Thyroid gland (tissue), 4 donors: Measurements from ENCODE around the gene CCDC3. TPM values are rescaled to one million over a fixed set of nuclear protein-coding genes. Genes with fewer than 3 reads are reported as not detected.

Experiments used
- DNase-seq, 2 donors: peaks; one replicate each; pipeline ENCODE4 v3.0.0-alpha.2; 2019
- H3K27ac ChIP-seq, 3 donors: fragments of 200-600 bp; sonication (generic); 1 replicate in 2 of 3; 2 replicates in 1 of 3; pipeline ENCODE4 v1.5.1; 2016 to 2019; ENCODE audit warnings: mild to moderate bottlenecking in 1 of 3, moderate library complexity in 1 of 3
- H3K27me3 ChIP-seq: fragments of 200-600 bp; sonication (generic); one replicate; pipeline ENCODE4 v1.5.1; 2019
- H3K36me3 ChIP-seq, 2 donors: fragments of 200-600 bp; sonication (generic); one replicate each; pipeline ENCODE4 v1.5.1; 2016 to 2019
- H3K4me1 ChIP-seq, 2 donors: fragments of 200-600 bp; sonication (generic); one replicate each; pipeline ENCODE4 v1.5.1; 2017 to 2019
- H3K4me3 ChIP-seq, 3 donors: fragments of 200-600 bp; sonication (generic); replicated peaks in 1 of 3; 1 replicate in 2 of 3; 2 replicates in 1 of 3; pipeline ENCODE4 v1.5.1; 2016; ENCODE audit warnings: mild to moderate bottlenecking in 1 of 3
- H3K9me3 ChIP-seq: fragments of 200-600 bp; sonication (generic); one replicate; pipeline ENCODE4 v1.5.1; 2017
- POLR2A ChIP-seq, 2 donors: fragments of 450-650 bp; IDR thresholded peaks; one replicate each; pipeline ENCODE4 v1.6.1; 2017; ENCODE audit warnings: antibody characterized with exemption in 2 of 2, mild to moderate bottlenecking in 2 of 2, moderate library complexity in 1 of 2
- WGBS, 2 donors: methylation state at CpG; one replicate each; pipeline ENCODE4 v1.1.5; 2017; 5-methylcytosine and 5-hydroxymethylcytosine counted together
- intact Hi-C: fragments of 100-400 bp; cut with DNase I; formaldehyde crosslinking; loops from one replicate; pipeline ENCODE4 v1.15.1; 2023
- total RNA-seq, 4 donors: library from RNA; depleted of rRNA; stranded (reverse); fragments of >200 nt; gene quantifications; one replicate each; pipeline ENCODE4 v1.2.3, GENCODE V29; 2016
- TF ChIP-seq, protein P1 (sequence below), 6 experiments: fragments of 200-600 bp in 3 of 6; fragments of 450-650 bp in 3 of 6; sonication (generic) in 3 of 6; IDR thresholded peaks; one replicate each; pipeline ENCODE4 v1.5.1; 2016 to 2019; ENCODE audit warnings: antibody characterized with exemption in 6 of 6, mild to moderate bottlenecking in 2 of 6, inconsistent platforms in 1 of 6, moderate library complexity in 1 of 6

The CCDC3 gene
- total RNA-seq, 4 donors from 2014 or later, result 4.7 to 18.7 (median 7.3) TPM

DNA sequence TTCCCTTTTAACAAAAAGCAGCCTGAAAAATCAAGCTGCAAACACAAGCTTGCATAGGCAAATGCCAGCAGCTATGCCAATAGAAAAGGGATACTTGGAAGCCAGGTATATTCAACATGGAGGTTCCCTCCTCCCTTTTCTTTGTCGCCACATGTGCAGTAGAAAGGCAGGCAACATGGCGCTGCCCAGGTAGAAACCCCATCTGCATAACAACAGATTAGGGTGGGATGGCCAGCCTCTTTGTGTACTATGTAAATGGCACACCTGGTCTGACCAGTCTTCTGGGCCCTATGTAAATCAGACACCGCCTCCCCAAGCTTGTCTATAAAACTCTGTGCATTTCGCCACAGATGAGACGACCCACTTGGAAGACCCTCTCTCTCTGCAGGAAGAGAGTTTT is 58.1 kb downstream of the CCDC3 start:
- Histone ChIP-seq H3K4me1 (no peaks in the 10 kb centered on the region), H3K36me3 (no peaks in the 10 kb centered on the region), H3K9me3 (no peaks in the 10 kb centered on the region), H3K27me3 (no peaks in the 10 kb centered on the region), H3K4me3 (no peak overlapping the region), H3K27ac (no peak overlapping the region)
- 76 to 97% methylated on average over 5 of the region's 5 CpGs for WGBS, 2 donors
- no peak for DNase-seq
- no peak for TF ChIP-seq POLR2A (IDR thresholded peaks at IDR 0.05)
- TF ChIP-seq, protein P1, sequence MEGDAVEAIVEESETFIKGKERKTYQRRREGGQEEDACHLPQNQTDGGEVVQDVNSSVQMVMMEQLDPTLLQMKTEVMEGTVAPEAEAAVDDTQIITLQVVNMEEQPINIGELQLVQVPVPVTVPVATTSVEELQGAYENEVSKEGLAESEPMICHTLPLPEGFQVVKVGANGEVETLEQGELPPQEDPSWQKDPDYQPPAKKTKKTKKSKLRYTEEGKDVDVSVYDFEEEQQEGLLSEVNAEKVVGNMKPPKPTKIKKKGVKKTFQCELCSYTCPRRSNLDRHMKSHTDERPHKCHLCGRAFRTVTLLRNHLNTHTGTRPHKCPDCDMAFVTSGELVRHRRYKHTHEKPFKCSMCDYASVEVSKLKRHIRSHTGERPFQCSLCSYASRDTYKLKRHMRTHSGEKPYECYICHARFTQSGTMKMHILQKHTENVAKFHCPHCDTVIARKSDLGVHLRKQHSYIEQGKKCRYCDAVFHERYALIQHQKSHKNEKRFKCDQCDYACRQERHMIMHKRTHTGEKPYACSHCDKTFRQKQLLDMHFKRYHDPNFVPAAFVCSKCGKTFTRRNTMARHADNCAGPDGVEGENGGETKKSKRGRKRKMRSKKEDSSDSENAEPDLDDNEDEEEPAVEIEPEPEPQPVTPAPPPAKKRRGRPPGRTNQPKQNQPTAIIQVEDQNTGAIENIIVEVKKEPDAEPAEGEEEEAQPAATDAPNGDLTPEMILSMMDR (IDR thresholded peaks at IDR 0.05), result no peak
- intact Hi-C loops, result no loop called here

DNA sequence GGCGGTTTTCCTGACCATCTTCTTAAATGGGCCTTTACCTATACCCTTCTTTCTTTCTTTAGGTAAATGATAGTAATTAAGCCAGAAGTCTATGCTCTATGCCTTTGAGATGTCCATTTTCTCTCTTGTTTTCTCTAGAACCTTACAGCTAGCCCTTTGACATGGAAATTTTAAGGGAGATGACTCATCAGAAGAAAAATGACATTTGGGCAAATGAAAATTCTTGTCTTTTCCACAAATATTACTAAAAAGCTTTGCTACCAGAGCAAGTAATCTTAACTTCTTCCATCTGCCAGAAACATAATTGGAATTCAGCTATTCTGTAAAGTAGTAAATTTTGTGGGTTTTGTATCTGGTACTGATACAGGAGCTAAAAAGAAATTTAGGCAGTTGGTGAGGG is 59.5 kb downstream of the CCDC3 start:
- WGBS, 2 donors, result 98 to 100% methylated on average over 1 of the region's 1 CpG
- H3K27ac ChIP-seq, result no peak overlapping the region
- intact Hi-C loops, result no loop called here
- no peaks in the 10 kb centered on the region for H3K27me3 ChIP-seq
- no peak for DNase-seq
- no peaks in the 10 kb centered on the region for H3K9me3 ChIP-seq
- H3K4me3 ChIP-seq, result no peak overlapping the region
- no peaks in the 10 kb centered on the region for H3K36me3 ChIP-seq
- TF ChIP-seq, protein P1 (IDR thresholded peaks at IDR 0.05), result no peak
- TF ChIP-seq POLR2A (IDR thresholded peaks at IDR 0.05), result no peak
- no peaks in the 10 kb centered on the region for H3K4me1 ChIP-seq

DNA sequence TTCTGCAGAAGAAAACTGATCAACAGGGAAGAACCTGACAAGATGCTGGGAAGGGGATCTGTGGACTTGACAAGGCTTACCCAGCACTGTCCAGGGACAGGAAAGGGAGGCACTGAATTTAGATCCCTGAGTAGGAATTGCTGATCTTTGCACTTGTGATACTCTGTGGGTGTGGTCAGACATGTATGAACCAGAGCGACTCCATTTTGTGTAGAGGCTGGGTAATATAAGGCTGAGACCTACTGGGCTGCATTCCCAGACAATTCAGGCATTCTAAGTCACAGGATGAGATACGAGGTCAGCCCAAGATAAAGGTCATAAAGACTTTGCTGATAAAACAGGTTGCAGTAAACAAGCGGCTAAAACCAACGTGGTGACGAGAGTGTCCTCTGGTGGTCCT is 60.7 kb downstream of the CCDC3 start:
- no peaks in the 10 kb centered on the region for H3K4me1 ChIP-seq
- H3K27ac ChIP-seq, result no peak overlapping the region
- H3K9me3 ChIP-seq, result no peaks in the 10 kb centered on the region
- H3K36me3 ChIP-seq, result no peaks in the 10 kb centered on the region
- intact Hi-C loops, result no loop called here
- WGBS, 2 donors, result 77 to 85% methylated on average over 5 of the region's 5 CpGs
- no peak overlapping the region for H3K4me3 ChIP-seq
- TF ChIP-seq, protein P1 (IDR thresholded peaks at IDR 0.05), result no peak
- TF ChIP-seq POLR2A (IDR thresholded peaks at IDR 0.05), result no peak
- no peaks in the 10 kb centered on the region for H3K27me3 ChIP-seq
- DNase-seq, result no peak

DNA sequence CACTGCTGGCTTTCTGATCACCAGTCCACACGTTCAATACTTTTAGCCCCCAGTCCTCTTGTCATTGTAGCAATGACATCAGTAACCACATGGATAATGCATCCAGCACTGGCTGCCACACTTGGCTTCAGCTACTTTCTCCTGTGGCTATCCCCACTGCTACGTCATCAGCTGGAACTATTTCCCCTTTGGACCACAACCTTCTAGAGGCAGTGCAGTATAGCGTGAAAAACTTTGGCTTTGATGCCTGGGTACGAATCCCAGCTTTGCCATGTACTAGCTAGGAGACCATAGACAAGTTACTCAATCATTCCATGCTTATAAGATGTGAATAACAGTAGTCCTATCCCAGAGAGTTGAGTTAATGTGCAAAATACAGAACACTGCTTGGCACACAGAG is 63.2 kb downstream of the CCDC3 start:
- H3K27ac ChIP-seq, result no peak overlapping the region
- no peaks in the 10 kb centered on the region for H3K36me3 ChIP-seq
- TF ChIP-seq POLR2A (IDR thresholded peaks at IDR 0.05), result no peak
- TF ChIP-seq, protein P1 (IDR thresholded peaks at IDR 0.05), result no peak

DNA sequence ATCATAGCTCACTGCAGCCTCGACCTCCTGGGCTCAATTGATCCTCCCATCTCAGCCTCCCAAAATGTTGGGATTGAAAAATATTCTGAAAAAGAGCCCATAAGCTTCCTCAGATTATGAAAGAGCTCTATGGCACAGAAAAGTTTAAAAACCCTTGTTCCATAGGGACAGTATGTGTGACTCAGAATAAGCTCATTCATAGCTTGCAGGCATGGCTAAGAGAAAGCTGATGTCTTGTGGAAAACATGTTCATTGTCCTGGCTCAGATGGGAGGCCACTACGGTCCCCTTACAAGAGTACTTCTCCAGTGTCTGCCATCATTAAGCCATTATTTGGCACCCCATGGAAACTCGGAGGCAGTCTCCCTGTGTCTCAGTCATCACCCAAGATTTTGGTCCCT is 64.0 kb downstream of the CCDC3 start:
- WGBS, 2 donors, result 82 to 97% methylated on average over 3 of the region's 3 CpGs

More for the DNA sequence above, 63.2 kb downstream of the CCDC3 start:
- no peak overlapping the region for H3K4me3 ChIP-seq
- intact Hi-C loops, result no loop called here
- H3K9me3 ChIP-seq, result no peaks in the 10 kb centered on the region
- H3K27me3 ChIP-seq, result no peaks in the 10 kb centered on the region
- 64 to 66% methylated on average over 4 of the region's 4 CpGs for WGBS, 2 donors
- no peaks in the 10 kb centered on the region for H3K4me1 ChIP-seq
- DNase-seq, result no peak

More for the DNA sequence above, 64.0 kb downstream of the CCDC3 start:
- Histone ChIP-seq H3K4me1 (no peaks in the 10 kb centered on the region), H3K27ac (no peak overlapping the region), H3K9me3 (no peaks in the 10 kb centered on the region), H3K27me3 (no peaks in the 10 kb centered on the region), H3K4me3 (no peak overlapping the region), H3K36me3 (no peaks in the 10 kb centered on the region)
- TF ChIP-seq, protein P1 (IDR thresholded peaks at IDR 0.05), result no peak
- no peak for TF ChIP-seq POLR2A (IDR thresholded peaks at IDR 0.05)
- no peak for DNase-seq
- intact Hi-C loops, result no loop called here
